H9 (cell line): ENCODE measurements around the gene PCNX2. TPM values are rescaled to one million over a fixed set of nuclear protein-coding genes. Genes with fewer than 3 reads are reported as not detected.

Experiments used
- DNase-seq: peaks from one replicate; pipeline ENCODE4 v3.0.0-alpha.2; 2017
- H2AFZ ChIP-seq: one replicate; pipeline ENCODE4 v1.6.1; 2013; ENCODE audit warnings: mild to moderate bottlenecking, low read length, control low read depth, moderate library complexity
- H2AK5ac ChIP-seq: 2 replicates; pipeline ENCODE4 v1.6.1; 2013; ENCODE audit warnings: low read length, control low read depth, mixed read lengths; ENCODE audit not compliant: insufficient read length
- H2BK120ac ChIP-seq: one replicate; pipeline ENCODE4 v1.6.1; 2013; ENCODE audit warnings: low read depth, mild to moderate bottlenecking, low read length, control low read depth, inconsistent platforms; ENCODE audit not compliant: poor library complexity, severe bottlenecking
- H2BK12ac ChIP-seq: 2 replicates; pipeline ENCODE4 v1.6.1; 2013; ENCODE audit warnings: low read length, control low read depth, mixed read lengths, low read depth; ENCODE audit not compliant: insufficient read length
- H2BK15ac ChIP-seq: 2 replicates; pipeline ENCODE4 v1.6.1; 2013; ENCODE audit warnings: low read depth, low read length, control low read depth
- H2BK20ac ChIP-seq: one replicate; pipeline ENCODE4 v1.6.1; 2013; ENCODE audit warnings: low read depth, mild to moderate bottlenecking, low read length, control low read depth, inconsistent platforms; ENCODE audit not compliant: poor library complexity, severe bottlenecking
- H2BK5ac ChIP-seq: 2 replicates; pipeline ENCODE4 v1.6.1; 2013; ENCODE audit warnings: low read length, control low read depth, mixed read lengths; ENCODE audit not compliant: insufficient read length
- H3K14ac ChIP-seq: 2 replicates; pipeline ENCODE4 v1.6.1; 2013; ENCODE audit warnings: low read length, control low read depth; ENCODE audit not compliant: insufficient read depth
- H3K18ac ChIP-seq: 2 replicates; pipeline ENCODE4 v1.6.1; 2013; ENCODE audit warnings: low read depth, mild to moderate bottlenecking, mixed read lengths, low read length, control low read depth; ENCODE audit not compliant: insufficient read length
- H3K23ac ChIP-seq: 2 replicates; pipeline ENCODE4 v1.6.1; 2013; ENCODE audit warnings: low read length, control low read depth, mixed read lengths, low read depth; ENCODE audit not compliant: insufficient read length
- H3K23me2 ChIP-seq: 2 replicates; pipeline ENCODE4 v1.6.1; 2013; ENCODE audit warnings: low read depth, mild to moderate bottlenecking, mixed read lengths, low read length, control low read depth; ENCODE audit not compliant: insufficient read length, poor library complexity, severe bottlenecking
- H3K27ac ChIP-seq: 2 replicates; pipeline ENCODE4 v1.5.1; 2013; ENCODE audit warnings: low read length, control low read depth, mixed read lengths, low read depth; ENCODE audit not compliant: insufficient read length
- H3K27me3 ChIP-seq: 2 replicates; pipeline ENCODE4 v1.6.1; 2013; ENCODE audit warnings: low read length, control low read depth, inconsistent platforms; ENCODE audit not compliant: insufficient read depth
- H3K4ac ChIP-seq: 2 replicates; pipeline ENCODE4 v1.6.1; 2013; ENCODE audit warnings: low read depth, mild to moderate bottlenecking, control low read depth, inconsistent platforms, low read length, moderate library complexity
- H3K4me1 ChIP-seq: 2 replicates; pipeline ENCODE4 v1.6.1; 2013; ENCODE audit warnings: low read length, control low read depth, inconsistent platforms; ENCODE audit not compliant: insufficient read depth
- H3K4me2 ChIP-seq: 2 replicates; pipeline ENCODE4 v1.6.1; 2013; ENCODE audit warnings: low read length, control low read depth, mixed read lengths; ENCODE audit not compliant: insufficient read length, insufficient read depth
- H3K56ac ChIP-seq: 2 replicates; pipeline ENCODE4 v1.6.1; 2013; ENCODE audit warnings: low read depth, mild to moderate bottlenecking, mixed read lengths, low read length, control low read depth; ENCODE audit not compliant: insufficient read length
- H3K79me1 ChIP-seq: 2 replicates; pipeline ENCODE4 v1.6.1; 2013; ENCODE audit warnings: low read depth, mild to moderate bottlenecking, moderate library complexity, low read length, control low read depth, inconsistent platforms; ENCODE audit not compliant: insufficient read depth, poor library complexity, severe bottlenecking
- H3K79me2 ChIP-seq: 2 replicates; pipeline ENCODE4 v1.6.1; 2013; ENCODE audit warnings: low read length, control low read depth, inconsistent platforms; ENCODE audit not compliant: insufficient read depth
- H3K9ac ChIP-seq: 2 replicates; pipeline ENCODE4 v1.6.1; 2013; ENCODE audit warnings: low read length, control low read depth, mixed read lengths; ENCODE audit not compliant: insufficient read length; ENCODE audit errors: extremely low read depth
- H3K9me3 ChIP-seq: one replicate; pipeline ENCODE4 v1.6.1; 2013; ENCODE audit warnings: low read depth, low read length, inconsistent platforms; ENCODE audit not compliant: control insufficient read depth
- H3T11ph ChIP-seq: one replicate; pipeline ENCODE4 v1.6.1; 2013; ENCODE audit warnings: mild to moderate bottlenecking, low read length, control low read depth, inconsistent platforms
- H4K20me1 ChIP-seq: one replicate; pipeline ENCODE4 v1.6.1; 2013; ENCODE audit not compliant: control insufficient read depth, insufficient read length, insufficient read depth
- H4K5ac ChIP-seq: 2 replicates; pipeline ENCODE4 v1.6.1; 2013; ENCODE audit warnings: low read depth, mild to moderate bottlenecking, mixed read lengths, low read length, control low read depth; ENCODE audit not compliant: insufficient read length
- H4K8ac ChIP-seq: replicated peaks from 2 replicates; pipeline ENCODE4 v1.6.1; 2013; ENCODE audit warnings: low read length, control low read depth, mixed read lengths, low read depth; ENCODE audit not compliant: insufficient read length
- H4K91ac ChIP-seq: 2 replicates; pipeline ENCODE4 v1.6.1; 2013; ENCODE audit warnings: low read depth, mild to moderate bottlenecking, moderate library complexity, mixed read lengths, low read length, control low read depth; ENCODE audit not compliant: insufficient read length
- H3K27ac Mint-ChIP-seq, 3 experiments: 2 replicates in 2 of 3; 3 replicates in 1 of 3; pipeline ENCODE4 v1.8.0; 2020 to 2021; ENCODE audit warnings: mixed read lengths in 3 of 3, mild to moderate bottlenecking in 1 of 3, moderate library complexity in 1 of 3
- H3K27me3 Mint-ChIP-seq: 2 replicates; pipeline ENCODE4 v1.8.0; 2021; ENCODE audit warnings: low read depth, mild to moderate bottlenecking, moderate library complexity, mixed read lengths
- H3K36me3 Mint-ChIP-seq, 3 experiments: 2 replicates in 2 of 3; 3 replicates in 1 of 3; pipeline ENCODE4 v1.8.0; 2020 to 2021; ENCODE audit warnings: low read depth in 3 of 3, mixed read lengths in 3 of 3; ENCODE audit not compliant: insufficient read depth in 1 of 3
- H3K4me1 Mint-ChIP-seq, 2 experiments: 2 replicates each; pipeline ENCODE4 v1.8.0; 2020; ENCODE audit warnings: mixed read lengths in 2 of 2
- H3K4me3 Mint-ChIP-seq, 2 experiments: 2 replicates in 1 of 2; 3 replicates in 1 of 2; pipeline ENCODE4 v1.8.0; 2020 to 2021; ENCODE audit warnings: mild to moderate bottlenecking in 2 of 2, mixed read lengths in 2 of 2, moderate library complexity in 1 of 2
- H3K9me3 Mint-ChIP-seq, 2 experiments: 2 replicates in 1 of 2; 3 replicates in 1 of 2; pipeline ENCODE4 v1.8.0; 2020; ENCODE audit warnings: mild to moderate bottlenecking in 2 of 2, mixed read lengths in 2 of 2, moderate library complexity in 1 of 2
- WGBS: extraction: QIAGEN DNeasy Blood & Tissue Kit; methylation state at CpG from one replicate; pipeline ENCODE4 v1.1.7; 2013; ENCODE audit warnings: missing lambda C conversion rate, low lambda C conversion rate, mixed read lengths; ENCODE audit not compliant: insufficient read length; ENCODE audit errors: extremely low coverage; 5-methylcytosine and 5-hydroxymethylcytosine counted together
- total RNA-seq: library from RNA; stranded (reverse); gene quantifications from 2 replicates; pipeline ENCODE4 v1.2.1, GENCODE V29; 2021
- TF ChIP-seq, protein P1 (sequence below): fragments of 200-600 bp; sonication (generic); conservative IDR thresholded peaks from 3 replicates; pipeline ENCODE4 v1.8.0; 2021; ENCODE audit warnings: antibody characterized with exemption, mild to moderate bottlenecking

PCNX2 gene
- total RNA-seq, 1 experiment from 2014 or later = 45.1 TPM

DNA sequence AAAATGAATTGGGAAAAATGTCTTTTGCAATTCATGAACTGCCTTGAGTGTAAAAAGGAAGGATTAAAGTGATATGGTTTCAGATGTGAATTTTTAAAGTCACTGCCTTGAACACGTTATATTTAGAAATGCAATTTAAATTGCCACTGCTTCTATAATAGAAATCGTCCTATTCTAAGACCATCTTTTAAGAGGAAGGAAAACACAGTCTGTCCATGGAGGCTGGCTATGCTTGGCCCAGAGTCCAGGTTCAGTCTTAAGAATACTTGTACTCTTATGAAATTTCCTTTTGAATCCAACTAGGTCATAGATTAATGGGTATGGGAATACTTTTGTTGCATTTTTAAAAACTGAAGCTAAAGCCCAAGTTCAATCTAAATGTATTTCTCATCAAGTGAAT, 86.0 kb downstream of the PCNX2 start:
- Histone ChIP-seq H2AFZ (no peak overlapping the region), H4K91ac (no peak overlapping the region), H2BK15ac (no peak overlapping the region), H3K4ac (no peak overlapping the region), H2BK20ac (no peak overlapping the region), H3K14ac (no peak overlapping the region), H2BK120ac (no peak overlapping the region), H2BK12ac (no peak overlapping the region), H3K23ac (no peak overlapping the region), H3K23me2 (no peaks in the 10 kb centered on the region), H4K5ac (no peak overlapping the region), H3K27ac (no peak overlapping the region), H3K79me2 (no peaks in the 10 kb centered on the region), H3K4me1 (no peaks in the 10 kb centered on the region), H2BK5ac (no peak overlapping the region), H3K79me1 (peaks cover 3% of the 10 kb centered on the region), H3K9ac (no peak overlapping the region), H2AK5ac (no peak overlapping the region), H3K27me3 (no peaks in the 10 kb centered on the region), H3K56ac (no peak overlapping the region), H4K8ac (no peak overlapping the region), H3K9me3 (no peaks in the 10 kb centered on the region), H4K20me1 (no peaks in the 10 kb centered on the region), H3K4me2 (no peak overlapping the region), H3T11ph (no peak overlapping the region), H3K18ac (no peak overlapping the region)
- peaks cover 32 to 47% (median 39%) of the 10 kb centered on the region in 3 experiments; a peak in 6 of 7 replicates for H3K36me3 Mint-ChIP-seq
- H3K27me3 Mint-ChIP-seq = no peaks in the 10 kb centered on the region
- WGBS = no CpG with 5 or more reads among the region's 2 CpGs
- no peaks in the 10 kb centered on the region for H3K4me1 Mint-ChIP-seq
- no peaks in the 10 kb centered on the region for H3K9me3 Mint-ChIP-seq
- H3K4me3 Mint-ChIP-seq = no peak overlapping the region
- H3K27ac Mint-ChIP-seq = no peak overlapping the region
- TF ChIP-seq, protein P1, sequence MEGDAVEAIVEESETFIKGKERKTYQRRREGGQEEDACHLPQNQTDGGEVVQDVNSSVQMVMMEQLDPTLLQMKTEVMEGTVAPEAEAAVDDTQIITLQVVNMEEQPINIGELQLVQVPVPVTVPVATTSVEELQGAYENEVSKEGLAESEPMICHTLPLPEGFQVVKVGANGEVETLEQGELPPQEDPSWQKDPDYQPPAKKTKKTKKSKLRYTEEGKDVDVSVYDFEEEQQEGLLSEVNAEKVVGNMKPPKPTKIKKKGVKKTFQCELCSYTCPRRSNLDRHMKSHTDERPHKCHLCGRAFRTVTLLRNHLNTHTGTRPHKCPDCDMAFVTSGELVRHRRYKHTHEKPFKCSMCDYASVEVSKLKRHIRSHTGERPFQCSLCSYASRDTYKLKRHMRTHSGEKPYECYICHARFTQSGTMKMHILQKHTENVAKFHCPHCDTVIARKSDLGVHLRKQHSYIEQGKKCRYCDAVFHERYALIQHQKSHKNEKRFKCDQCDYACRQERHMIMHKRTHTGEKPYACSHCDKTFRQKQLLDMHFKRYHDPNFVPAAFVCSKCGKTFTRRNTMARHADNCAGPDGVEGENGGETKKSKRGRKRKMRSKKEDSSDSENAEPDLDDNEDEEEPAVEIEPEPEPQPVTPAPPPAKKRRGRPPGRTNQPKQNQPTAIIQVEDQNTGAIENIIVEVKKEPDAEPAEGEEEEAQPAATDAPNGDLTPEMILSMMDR = no peak
- DNase-seq = no peak
